CD4-positive, alpha-beta T cell treated with Interleukin-1 beta for 1 hour (primary cell): ENCODE data around the gene RAMP1.
A peak's percentile ranks its signal among the peaks of the same experiment; 100 is the strongest.

Source experiments
- DNase-seq, 2 donors: peaks; one replicate each; pipeline ENCODE4 v3.0.0-alpha.2; 2020 to 2022

Gene RAMP1

GRCh38 chr2:237898057-237898414 lies 38.6 kb downstream of the RAMP1 start:
- no peak for DNase-seq

- DNase-seq, result peak; percentile 10 to 48
These were observed 41.7 kb downstream of the RAMP1 start for GRCh38 chr2:237900891-237901831.

GRCh38 chr2:237901932-237902850 lies 42.8 kb downstream of the RAMP1 start:
- peak; percentile 23 to 65 for DNase-seq

- DNase-seq, result peak in 1 of 2 donors; percentile 15
These were observed 45.6 kb downstream of the RAMP1 start for GRCh38 chr2:237904831-237905599.

GRCh38 chr2:237907144-237907543 lies 47.7 kb downstream of the RAMP1 start:
- no peak for DNase-seq

- no peak for DNase-seq
These were observed 49.8 kb downstream of the RAMP1 start for GRCh38 chr2:237909075-237909695.

- no peak for DNase-seq
These were observed 50.5 kb downstream of the RAMP1 start for GRCh38 chr2:237909801-237910475.

- DNase-seq, result no peak
These were observed 51.3 kb downstream of the RAMP1 start for GRCh38 chr2:237910576-237911362.

- DNase-seq, result no peak
These were observed 52.1 kb downstream of the RAMP1 start for GRCh38 chr2:237911363-237912017.

- DNase-seq, result no peak
These were observed 53.1 kb downstream of the RAMP1 start for GRCh38 chr2:237912271-237913192.

GRCh38 chr2:237913193-237913917 lies 53.9 kb downstream of the RAMP1 start:
- no peak for DNase-seq

GRCh38 chr2:237915576-237915975 lies 56.2 kb downstream of the RAMP1 start:
- no peak for DNase-seq

- no peak for DNase-seq
These were observed 56.9 kb downstream of the RAMP1 start for GRCh38 chr2:237916296-237916695.

GRCh38 chr2:237917696-237918374 lies 58.4 kb downstream of the RAMP1 start:
- DNase-seq, result no peak

GRCh38 chr2:237919593-237919992 lies 60.2 kb downstream of the RAMP1 start:
- peak in 1 of 2 donors; percentile 22 for DNase-seq

- DNase-seq, result no peak
These were observed 61.2 kb downstream of the RAMP1 start for GRCh38 chr2:237920673-237921072.

GRCh38 chr2:237921967-237922492 lies 62.6 kb downstream of the RAMP1 start:
- no peak for DNase-seq
